ENCODE data around the gene CACNG4.
A peak's percentile ranks its signal among the peaks of the same experiment; 100 is the strongest.

Gene CACNG4

DNA sequence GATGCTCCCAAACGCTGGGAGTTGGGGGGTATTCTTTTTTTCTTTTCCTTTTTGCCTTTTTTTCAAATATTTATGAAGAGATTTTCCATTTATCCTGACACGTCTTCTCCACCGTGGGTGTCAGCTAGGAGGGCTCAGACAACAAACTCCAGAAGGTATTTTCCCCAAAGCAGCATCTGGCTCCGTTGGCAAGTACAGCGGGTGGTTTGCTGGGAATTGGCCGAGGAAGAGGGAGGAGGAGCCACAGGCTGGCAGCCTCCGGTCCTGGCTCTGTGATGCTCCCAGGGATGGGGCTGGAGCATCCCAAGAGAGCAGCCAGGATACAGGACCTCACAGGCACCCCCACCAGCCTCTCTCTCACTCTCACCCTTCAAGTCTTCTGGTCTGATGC lies 10.9 kb upstream of the CACNG4 start:
- DNase-seq (ENCODE audit: low read depth) = no peak

DNA sequence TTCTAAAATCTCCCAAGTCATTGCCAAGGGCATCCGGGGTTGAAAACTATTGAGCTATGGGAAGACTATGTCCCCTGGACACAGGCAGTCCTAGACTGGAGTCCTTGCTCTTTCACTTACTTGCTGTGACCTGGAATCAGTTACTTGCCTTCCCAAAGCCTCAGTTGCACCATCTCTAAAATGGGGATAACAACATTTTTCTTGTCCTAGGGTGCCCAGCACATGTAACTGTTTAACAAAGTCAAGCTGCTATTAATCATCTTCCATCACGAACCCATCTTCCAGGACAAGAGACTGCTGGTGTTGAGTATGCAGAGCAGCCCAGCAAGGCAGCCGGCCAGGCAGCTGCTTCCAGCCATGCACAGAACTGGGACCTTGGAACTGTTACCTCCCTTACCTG lies 9.9 kb upstream of the CACNG4 start:
- TF ChIP-seq, protein P1, sequence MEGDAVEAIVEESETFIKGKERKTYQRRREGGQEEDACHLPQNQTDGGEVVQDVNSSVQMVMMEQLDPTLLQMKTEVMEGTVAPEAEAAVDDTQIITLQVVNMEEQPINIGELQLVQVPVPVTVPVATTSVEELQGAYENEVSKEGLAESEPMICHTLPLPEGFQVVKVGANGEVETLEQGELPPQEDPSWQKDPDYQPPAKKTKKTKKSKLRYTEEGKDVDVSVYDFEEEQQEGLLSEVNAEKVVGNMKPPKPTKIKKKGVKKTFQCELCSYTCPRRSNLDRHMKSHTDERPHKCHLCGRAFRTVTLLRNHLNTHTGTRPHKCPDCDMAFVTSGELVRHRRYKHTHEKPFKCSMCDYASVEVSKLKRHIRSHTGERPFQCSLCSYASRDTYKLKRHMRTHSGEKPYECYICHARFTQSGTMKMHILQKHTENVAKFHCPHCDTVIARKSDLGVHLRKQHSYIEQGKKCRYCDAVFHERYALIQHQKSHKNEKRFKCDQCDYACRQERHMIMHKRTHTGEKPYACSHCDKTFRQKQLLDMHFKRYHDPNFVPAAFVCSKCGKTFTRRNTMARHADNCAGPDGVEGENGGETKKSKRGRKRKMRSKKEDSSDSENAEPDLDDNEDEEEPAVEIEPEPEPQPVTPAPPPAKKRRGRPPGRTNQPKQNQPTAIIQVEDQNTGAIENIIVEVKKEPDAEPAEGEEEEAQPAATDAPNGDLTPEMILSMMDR (conservative IDR thresholded peaks at IDR 0.05; ENCODE audit: low read depth, low read length) = no peak
- no peak overlapping the region for H3K4me3 ChIP-seq (ENCODE audit: low read depth, low read length)
- no peak for DNase-seq (ENCODE audit: low read depth)

More for the DNA sequence above, 10.9 kb upstream of the CACNG4 start:
- TF ChIP-seq, protein P1 (conservative IDR thresholded peaks at IDR 0.05; ENCODE audit: low read depth, low read length) = no peak
- no peak overlapping the region for H3K4me3 ChIP-seq (ENCODE audit: low read depth, low read length)

DNA sequence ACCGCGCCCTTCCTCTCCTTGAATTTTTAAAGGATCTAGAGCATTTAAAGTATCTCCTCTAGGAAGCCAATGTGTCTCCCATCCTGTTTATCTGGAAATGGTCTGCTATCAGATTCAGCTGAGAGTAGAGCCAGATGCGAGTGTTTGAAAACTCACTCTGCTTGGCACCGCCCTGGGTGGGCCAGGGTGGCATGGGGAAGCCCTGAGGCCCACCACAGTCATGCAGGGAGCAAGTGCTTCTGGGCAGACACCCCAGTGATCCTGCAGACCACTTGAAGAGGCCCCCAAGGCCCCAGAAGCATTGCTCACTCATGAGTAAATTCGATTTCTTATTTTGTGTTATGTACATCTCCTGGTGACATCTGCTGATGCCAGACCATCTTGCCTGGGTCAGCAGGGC lies 8.7 kb upstream of the CACNG4 start:
- TF ChIP-seq, protein P1 (conservative IDR thresholded peaks at IDR 0.05; ENCODE audit: low read depth, low read length) = no peak
- H3K4me3 ChIP-seq (ENCODE audit: low read depth, low read length) = no peak overlapping the region
- no peak for DNase-seq (ENCODE audit: low read depth)

DNA sequence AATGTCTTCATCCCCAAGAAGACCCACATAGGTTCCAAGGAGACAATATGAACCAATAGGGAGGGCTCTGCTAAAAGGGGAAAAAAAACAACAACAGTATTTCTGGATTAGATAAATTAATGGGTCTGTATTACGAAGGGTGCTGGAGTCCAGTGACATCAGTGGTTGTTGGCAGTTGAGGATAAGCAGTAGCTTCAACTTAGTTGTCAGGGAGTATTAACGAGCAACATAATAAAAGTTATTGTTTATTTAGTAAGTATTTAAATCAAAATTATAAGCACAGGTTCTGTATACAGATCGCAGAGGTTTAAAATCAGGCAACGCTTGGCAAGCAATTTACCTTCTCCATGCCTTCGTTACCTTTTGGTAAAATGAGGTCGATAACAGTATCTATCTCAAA lies 7.6 kb upstream of the CACNG4 start:
- TF ChIP-seq, protein P1 (conservative IDR thresholded peaks at IDR 0.05; ENCODE audit: low read depth, low read length) = no peak
- H3K4me3 ChIP-seq (ENCODE audit: low read depth, low read length) = no peak overlapping the region
- DNase-seq (ENCODE audit: low read depth) = no peak

DNA sequence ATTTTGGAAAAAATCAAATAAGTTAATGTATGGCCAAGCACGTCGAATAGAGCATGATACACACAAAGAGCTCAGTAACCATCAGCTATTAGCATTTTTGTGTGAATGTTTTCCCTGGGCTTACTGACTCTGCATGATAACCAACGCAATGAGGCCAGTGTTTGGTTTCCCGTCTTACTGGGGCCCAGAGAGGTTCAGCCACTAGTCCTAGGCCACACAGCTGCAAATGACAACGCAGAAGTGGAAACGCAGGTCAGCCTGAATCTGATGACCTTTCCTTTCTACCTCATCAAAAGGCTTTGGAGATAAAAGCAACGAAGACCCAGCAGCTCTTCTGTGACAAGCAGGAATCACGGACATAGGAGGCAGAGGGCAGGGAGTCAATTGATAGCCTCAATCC lies 7.2 kb upstream of the CACNG4 start:
- no peak for DNase-seq (ENCODE audit: low read depth)
- TF ChIP-seq, protein P1 (conservative IDR thresholded peaks at IDR 0.05; ENCODE audit: low read depth, low read length) = no peak
- no peak overlapping the region for H3K4me3 ChIP-seq (ENCODE audit: low read depth, low read length)

DNA sequence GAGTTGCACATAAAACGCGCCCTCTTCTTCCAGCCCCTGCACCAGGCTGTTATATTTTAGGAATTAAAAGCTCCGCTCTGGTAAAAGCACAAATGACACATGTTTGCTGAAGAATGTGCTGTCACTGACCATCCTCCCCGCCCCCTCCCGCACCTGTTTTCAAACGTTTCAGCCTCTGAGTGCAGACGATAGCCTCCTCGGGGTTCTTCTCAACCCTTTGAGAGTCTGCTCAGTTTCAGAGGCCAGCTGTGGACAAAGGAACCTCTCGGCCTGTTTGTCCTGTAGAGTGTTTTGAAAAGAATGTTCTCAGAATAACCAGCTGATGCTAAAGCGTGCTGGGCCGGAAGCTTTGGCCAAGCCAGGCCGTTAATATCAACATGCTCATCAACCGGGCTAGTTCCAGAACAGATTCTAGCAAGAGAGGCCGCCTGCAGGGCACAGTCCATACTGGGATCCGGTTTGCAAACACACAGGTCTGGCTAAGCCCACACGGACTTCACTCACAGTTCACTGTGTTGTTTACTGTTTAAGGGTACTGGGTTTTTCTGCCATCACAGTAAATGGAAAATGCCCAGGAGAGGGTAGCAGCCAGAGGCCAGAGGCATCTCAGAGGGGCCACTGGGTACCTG lies 6.4 kb upstream of the CACNG4 start:
- no peak overlapping the region for H3K4me3 ChIP-seq (ENCODE audit: low read depth, low read length)
- TF ChIP-seq, protein P1 (conservative IDR thresholded peaks at IDR 0.05; ENCODE audit: low read depth, low read length) = peak; percentile 14
- peak; percentile 76 for DNase-seq (ENCODE audit: low read depth)

DNA sequence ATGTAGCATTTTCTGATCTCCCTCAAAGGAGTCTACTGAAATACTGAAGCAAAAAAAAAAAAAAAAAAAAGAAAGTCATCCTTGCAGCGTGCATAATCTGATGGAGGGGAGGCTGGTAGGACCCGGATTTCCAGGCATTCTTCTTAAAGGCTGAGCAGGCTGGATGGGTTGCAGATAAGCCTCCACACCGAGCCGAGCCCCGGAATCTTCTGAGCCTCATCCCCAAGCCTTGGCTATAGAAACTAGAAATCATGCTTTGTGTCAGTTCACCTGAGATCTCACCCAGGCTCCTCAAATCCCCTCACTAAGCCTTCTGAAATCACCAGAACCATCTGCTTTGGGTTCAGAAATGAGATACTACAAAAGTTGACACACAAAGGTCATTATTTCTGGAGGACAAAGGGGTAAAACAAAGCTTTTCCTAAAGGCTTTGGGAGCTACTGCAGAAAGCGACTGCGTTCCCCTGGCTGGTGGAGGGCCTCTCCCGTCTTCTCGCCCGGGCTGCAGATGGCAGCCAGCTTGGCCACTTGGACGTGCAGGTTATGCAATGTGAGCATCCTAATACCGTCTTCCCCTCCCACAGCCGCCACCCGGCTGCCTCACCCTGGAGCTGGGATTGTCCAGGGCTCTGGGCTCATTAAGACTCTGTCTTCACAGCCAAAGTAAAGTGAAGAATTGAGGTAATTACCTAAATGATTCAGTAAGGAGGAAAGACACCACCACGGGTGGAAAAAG lies 4.7 kb upstream of the CACNG4 start:
- TF ChIP-seq, protein P1 (conservative IDR thresholded peaks at IDR 0.05; ENCODE audit: low read depth, low read length) = no peak
- DNase-seq (ENCODE audit: low read depth) = no peak

More for the DNA sequence above, 4.7 kb upstream of the CACNG4 start:
- no peak overlapping the region for H3K4me3 ChIP-seq (ENCODE audit: low read depth, low read length)
